K562 (cell line): ENCODE results near the gene KATNB1. TPM values are rescaled to one million over a fixed set of nuclear protein-coding genes. Genes with fewer than 3 reads are reported as not detected.
"Not testable (repeated sequence)": the region's sequence is repeated elsewhere in the genome, so short reads cannot be mapped to it uniquely, and the experiment has no call there.

Experiments used
- ATAC-seq: fragments of 200-7000 bp; cut with Tn5 transposase; 3 replicates; pipeline ENCODE4 v1.9.1; 2020; ENCODE audit warnings: moderate library complexity
- BruUV-seq: library from RNA; stranded (reverse); fragments of 400-500 nt; replicated peaks from 2 replicates; lab custom pipeline; 2021; lab: Mats Ljungman, UMichigan
- CTCF ChIA-PET: fragments of 300-600 bp; formaldehyde crosslinking; extraction: SDS; loops from one replicate; lab custom pipeline; 2021; ENCODE audit warnings: low intra/inter-chr PET ratio; lab: Yijun Ruan, JAX
- POLR2A ChIA-PET: fragments of 300-600, 350-650 bp; sonication (Branson Sonifier 250); formaldehyde crosslinking; extraction: SDS; loops from one replicate; lab custom pipeline; 2021; ENCODE audit warnings: antibody characterized with exemption, inconsistent platforms; lab: Yijun Ruan, JAX
- DNase-seq, 4 experiments: peaks; one replicate each; pipeline versions ENCODE4 v3.0.0 to v3.0.0-alpha.2; 2011 to 2018; ENCODE audit warnings: low spot score in 3 of 4, mixed read lengths in 3 of 4; ENCODE audit errors: extremely low read depth in 1 of 4
- FAIRE-seq: peaks from 2 replicates; lab custom pipeline; 2011; peaks lifted over from hg19 to GRCh38; lab: Jason Lieb, UNC
- H2AFZ ChIP-seq: 2 replicates; pipeline ENCODE4 v1.6.0; 2011; ENCODE audit warnings: low read depth, low read length, control low read depth, inconsistent platforms
- H3K27ac ChIP-seq: fragments of 200-600 bp; 3 replicates; pipeline ENCODE4 v1.8.0; 2011; ENCODE audit warnings: low read depth, mild to moderate bottlenecking, control low read depth, inconsistent platforms, low read length, moderate library complexity, mixed read lengths; ENCODE audit errors: extremely low read depth
- H3K27me3 ChIP-seq, 2 experiments: fragments of 300-600 bp in 1 of 2; 2 replicates in 1 of 2; 3 replicates in 1 of 2; pipeline versions ENCODE4 v1.6.0 to v1.8.0; 2011; ENCODE audit warnings: inconsistent platforms in 2 of 2, low read length in 2 of 2, mild to moderate bottlenecking in 1 of 2, mixed read lengths in 1 of 2, moderate library complexity in 1 of 2; ENCODE audit not compliant: control insufficient read depth in 2 of 2, insufficient read depth in 2 of 2
- H3K36me3 ChIP-seq: fragments of 300-600 bp; 3 replicates; pipeline ENCODE4 v1.8.0; 2011; ENCODE audit warnings: mild to moderate bottlenecking, low read length, inconsistent platforms; ENCODE audit not compliant: control insufficient read depth, insufficient read depth
- H3K4me1 ChIP-seq, 2 experiments: fragments of 200-600 bp in 1 of 2; replicated peaks in 1 of 2; 2 replicates in 1 of 2; 3 replicates in 1 of 2; pipeline versions ENCODE4 v1.5.1 to v1.8.0; 2011; ENCODE audit warnings: inconsistent platforms in 2 of 2, low read length in 2 of 2, mild to moderate bottlenecking in 1 of 2, mixed read lengths in 1 of 2, moderate library complexity in 1 of 2; ENCODE audit not compliant: control insufficient read depth in 2 of 2, insufficient read depth in 2 of 2
- H3K4me2 ChIP-seq: 2 replicates; pipeline ENCODE4 v1.6.1; 2011; ENCODE audit warnings: low read length, control low read depth, inconsistent platforms, mixed read lengths; ENCODE audit not compliant: insufficient read depth
- H3K4me3 ChIP-seq: fragments of 200-600 bp; sonication (generic), shearing (Covaris generic); 2 replicates; pipeline ENCODE4 v1.5.1; 2016; ENCODE audit warnings: control low read depth, inconsistent platforms
- H3K79me2 ChIP-seq: fragments of 200-600 bp; 3 replicates; pipeline ENCODE4 v1.8.0; 2011; ENCODE audit warnings: low read length, inconsistent platforms; ENCODE audit not compliant: control insufficient read depth, insufficient read depth
- H3K9ac ChIP-seq, 2 experiments: 2 replicates each; pipeline versions ENCODE4 v1.6.0 to v1.6.1; 2011; ENCODE audit warnings: low read depth in 2 of 2, low read length in 2 of 2, control low read depth in 1 of 2, inconsistent platforms in 1 of 2, mild to moderate bottlenecking in 1 of 2, mixed read lengths in 1 of 2; ENCODE audit not compliant: insufficient read depth in 1 of 2
- H3K9me1 ChIP-seq: one replicate; pipeline ENCODE4 v1.6.0; 2011; ENCODE audit warnings: inconsistent platforms, mild to moderate bottlenecking, low read length, moderate library complexity; ENCODE audit not compliant: control insufficient read depth, insufficient read depth
- H3K9me3 ChIP-seq: replicated peaks from 2 replicates; pipeline ENCODE4 v1.5.1; 2011; ENCODE audit warnings: low read depth, low read length, inconsistent platforms; ENCODE audit not compliant: control insufficient read depth, insufficient read depth
- H4K20me1 ChIP-seq: replicated peaks from 2 replicates; pipeline ENCODE4 v1.6.1; 2011; ENCODE audit warnings: low read length, inconsistent platforms, mixed read lengths; ENCODE audit not compliant: control insufficient read depth, insufficient read depth
- CEBPG ChIP-seq, 3 experiments: fragments of 200-800 bp in 1 of 3; sonication (Bioruptor generic) in 1 of 3; sonication (generic) in 1 of 3; formaldehyde crosslinking in 1 of 3; IDR thresholded peaks in 2 of 3; conservative IDR thresholded peaks in 1 of 3; 2 replicates each; pipeline versions ENCODE4 v1.6.1 to v1.8.0; 2016 to 2022; ENCODE audit warnings: missing compliant biosample characterization in 2 of 3, missing genetic modification characterization in 2 of 3, mild to moderate bottlenecking in 1 of 3, missing genetic modification reagents in 1 of 3
- CSDE1 ChIP-seq, 2 experiments: fragments of 450-650 bp; IDR thresholded peaks; 2 replicates each; pipeline ENCODE4 v1.6.1; 2016; ENCODE audit warnings: mild to moderate bottlenecking in 1 of 2
- HNRNPH1 ChIP-seq: fragments of 200-400 bp; formaldehyde crosslinking; optimal IDR thresholded peaks from 2 replicates; pipeline ENCODE3; 2017; ENCODE audit warnings: low read depth, mild to moderate bottlenecking, low read length, moderate library complexity
- MBD2 ChIP-seq: sonication (generic); IDR thresholded peaks from 2 replicates; pipeline ENCODE4 v1.6.1; 2016; ENCODE audit warnings: low read depth, borderline replicate concordance
- SMARCA4 ChIP-seq: fragments of 450-650 bp; IDR thresholded peaks from 2 replicates; pipeline ENCODE4 v1.6.1; 2016
- WGBS: fragments of 100-300 bp; shearing (Covaris generic); methylation state at CpG from one replicate; pipeline ENCODE4 v1.1.6; 2016; ENCODE audit warnings: low coverage, mixed read lengths; ENCODE audit not compliant: insufficient coverage; ENCODE audit errors: missing lambda C conversion rate; 5-methylcytosine and 5-hydroxymethylcytosine counted together
- in situ Hi-C: fragments of 300-500 bp; cut with MboI; formaldehyde crosslinking; loops from 4 replicates; pipeline ENCODE4 v1.15.0; 2018; ENCODE audit warnings: inconsistent platforms, mixed read lengths
- intact Hi-C: fragments of 100-400 bp; cut with micrococcal nuclease; formaldehyde crosslinking; loops from 2 replicates; pipeline ENCODE4 v1.14.2; 2022
- polyA plus RNA-seq, 8 experiments: library from polyadenylated mRNA; depleted of rRNA in 4 of 8; stranded (reverse) in 5 of 8; unstranded in 3 of 8; fragments of >200 nt; fragmentation: Nextera tagmentation in 2 of 8; fragmentation: Illumina TruSeq in 1 of 8; extraction: Ambion mirVana in 2 of 8; extraction: Trizol in 1 of 8; gene quantifications; 2 replicates each; pipeline versions ENCODE4 v1.2.1 to v1.2.3, GENCODE V29; 2011 to 2014; ENCODE audit warnings: inconsistent platforms in 1 of 8, missing spikeins in 1 of 8
- total RNA-seq, 7 experiments: library from RNA; depleted of rRNA in 6 of 7; stranded (reverse); fragments of >200 nt in 6 of 7; fragmentation: Illumina TruSeq in 2 of 7; extraction: Trizol in 2 of 7; gene quantifications; 2 replicates each; pipeline versions ENCODE4 v1.2.1 to v1.2.3, GENCODE V29; 2011 to 2021; ENCODE audit warnings: low replicate concordance in 1 of 7

KATNB1 gene
- total and polyA plus RNA-seq, 9 of the 15 experiments (the other 6 are each of a cell fraction or from before 2014, with no cell fraction given) = 1.2 to 52.6 (median 21.9) TPM

DNA sequence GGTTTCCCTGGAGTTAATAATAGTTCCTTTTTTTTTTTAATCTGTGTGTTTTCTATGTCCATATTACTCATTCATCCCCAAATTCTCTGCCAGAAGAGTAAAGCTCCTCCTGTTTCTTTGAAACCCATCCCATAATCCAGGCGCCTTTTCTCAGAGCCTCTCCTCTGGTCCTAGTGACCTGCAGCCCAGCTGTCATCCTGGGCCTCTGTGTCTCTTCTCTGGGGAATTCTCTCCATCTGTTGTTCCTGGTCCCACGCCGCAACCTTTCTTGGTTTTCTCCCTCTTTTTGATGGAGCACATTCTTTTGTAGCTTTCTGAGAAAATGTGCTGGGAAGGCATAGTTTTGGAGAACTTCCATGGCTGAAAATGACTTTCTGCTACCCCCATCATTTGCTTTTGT, 10.2 kb downstream of the KATNB1 start:
- BruUV-seq = no TSS peak
- Histone ChIP-seq H3K4me1 (peaks cover 10 to 21% of the 10 kb centered on the region in 2 experiments), H3K4me2 (no peak overlapping the region), H3K27ac (no peak overlapping the region), H3K9me1 (no peaks in the 10 kb centered on the region), H3K4me3 (no peak overlapping the region), H4K20me1 (no peaks in the 10 kb centered on the region), H3K9ac (no peak overlapping the region), H3K9me3 (no peaks in the 10 kb centered on the region), H3K79me2 (no peaks in the 10 kb centered on the region), H3K36me3 (peaks cover 30% of the 10 kb centered on the region; the same call in 2 of the 3 replicates), H3K27me3 (no peaks in the 10 kb centered on the region), H2AFZ (no peak overlapping the region)
- POLR2A ChIA-PET = interaction anchor here (1.2 to 1.9 kb wide), 2 partner anchors 10 to 11 kb away, joined by 5 to 10 read pairs; partner anchors contain the start of gene KATNB1
- ATAC-seq (no peak), DNase-seq (no peak), FAIRE-seq (no peak)
- WGBS = 82% methylated on average over 3 of the region's 3 CpGs
- intact Hi-C loops (no loop called here), in situ Hi-C loops (no loop called here)
- TF ChIP-seq SMARCA4 (no peak), MBD2 (no peak), CEBPG (CRISPR knock-in tag; IDR thresholded peaks at IDR 0.05) (no peak), CEBPG (tag; conservative IDR thresholded peaks at IDR 0.05 in 1 of 2, IDR thresholded peaks at IDR 0.05 in 1 of 2) (no peak), HNRNPH1 (no peak), CSDE1 (IDR thresholded peaks at IDR 0.05) (no peak)
- CTCF ChIA-PET = no interaction called here

DNA sequence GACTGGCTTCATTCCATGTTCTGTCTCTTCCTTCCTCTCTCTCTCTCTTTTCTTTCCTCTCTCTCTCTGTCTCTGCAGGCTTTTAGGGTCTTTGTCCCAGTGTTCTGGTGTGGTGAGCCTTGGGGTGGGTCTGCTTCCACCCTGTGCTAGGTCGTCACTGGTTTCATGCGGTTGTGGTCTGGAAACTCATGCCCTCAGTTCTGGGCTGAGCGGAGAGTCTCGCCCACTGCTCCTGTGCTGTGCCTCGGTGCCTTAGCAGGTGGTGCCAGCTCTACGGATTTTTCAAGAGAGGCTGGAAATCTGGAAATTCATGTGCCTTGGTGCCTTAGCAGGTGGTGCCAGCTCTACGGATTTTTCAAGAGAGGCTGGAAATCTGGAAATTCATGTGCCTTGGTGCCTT, 10.7 kb downstream of the KATNB1 start:
- H3K4me2 ChIP-seq, in situ Hi-C loops, FAIRE-seq, H3K9me3 ChIP-seq, H3K27me3 ChIP-seq, H3K9me1 ChIP-seq, H3K9ac ChIP-seq, intact Hi-C loops, ATAC-seq, H3K4me3 ChIP-seq, BruUV-seq, H3K79me2 ChIP-seq, H2AFZ ChIP-seq, DNase-seq, H3K27ac ChIP-seq, CTCF ChIA-PET, H4K20me1 ChIP-seq: not testable (repeated sequence)
- 87% methylated on average over 6 of the region's 7 CpGs for WGBS
- POLR2A ChIA-PET = interaction anchor here (1.9 kb wide), 1 partner anchor 11 kb away, joined by 10 read pairs; the partner anchor contains the start of gene KATNB1
- peaks cover 33% of the 10 kb centered on the region; the same call in 2 of the 3 replicates for H3K36me3 ChIP-seq
- peaks cover 10 to 20% of the 10 kb centered on the region in 2 experiments for H3K4me1 ChIP-seq
